K562 (cell line): ENCODE data around the gene SYT14. TPM values are rescaled to one million over a fixed set of nuclear protein-coding genes. Genes with fewer than 3 reads are reported as not detected.

ENCODE experiments used
- BCL6 ChIP-seq: fragments of 250-450 bp; sonication (Bioruptor Pico); IDR thresholded peaks from 2 replicates; pipeline ENCODE4 v1.4.0; 2020
- GATA2 ChIP-seq: sonication (generic); formaldehyde crosslinking; IDR thresholded peaks from 2 replicates; pipeline ENCODE4 v1.4.0; 2020; ENCODE audit warnings: mild to moderate bottlenecking, missing genetic modification reagents
- HMGN3 ChIP-seq: IDR thresholded peaks from 2 replicates; pipeline ENCODE4 v1.6.1; 2011; ENCODE audit warnings: borderline replicate concordance, low read depth, mild to moderate bottlenecking, mixed read lengths, low read length; ENCODE audit not compliant: insufficient read length; ENCODE audit errors: extremely low read depth
- MECOM ChIP-seq: fragments of 250-450 bp; sonication (Bioruptor Pico); IDR thresholded peaks from 2 replicates; pipeline ENCODE4 v1.8.0; 2022; ENCODE audit warnings: inconsistent platforms
- MEF2A ChIP-seq: IDR thresholded peaks from 2 replicates; pipeline ENCODE4 v1.6.1; 2011; ENCODE audit warnings: low read depth, mild to moderate bottlenecking, low read length, moderate library complexity; ENCODE audit not compliant: control insufficient read depth
- SOX6 ChIP-seq: fragments of 450-650 bp; IDR thresholded peaks from 2 replicates; pipeline ENCODE4 v1.6.1; 2014; ENCODE audit warnings: mild to moderate bottlenecking
- ZNF146 ChIP-seq: IDR thresholded peaks from one replicate; pipeline ENCODE4 v1.6.1; 2018; ENCODE audit warnings: missing compliant biosample characterization; ENCODE audit not compliant: unreplicated experiment
- polyA plus RNA-seq, 8 experiments: library from polyadenylated mRNA; depleted of rRNA in 4 of 8; stranded (reverse) in 5 of 8; unstranded in 3 of 8; fragments of >200 nt; fragmentation: Nextera tagmentation in 2 of 8; fragmentation: Illumina TruSeq in 1 of 8; extraction: Ambion mirVana in 2 of 8; extraction: Trizol in 1 of 8; gene quantifications; 2 replicates each; pipeline versions ENCODE4 v1.2.1 to v1.2.3, GENCODE V29; 2011 to 2014; ENCODE audit warnings: inconsistent platforms in 1 of 8, missing spikeins in 1 of 8
- total RNA-seq, 7 experiments: library from RNA; depleted of rRNA in 6 of 7; stranded (reverse); fragments of >200 nt in 6 of 7; fragmentation: Illumina TruSeq in 2 of 7; extraction: Trizol in 2 of 7; gene quantifications; 2 replicates each; pipeline versions ENCODE4 v1.2.1 to v1.2.3, GENCODE V29; 2011 to 2021; ENCODE audit warnings: low replicate concordance in 1 of 7
- TF ChIP-seq, protein P1 (sequence below): fragments of 250-450 bp; sonication (Bioruptor Pico); IDR thresholded peaks from 2 replicates; pipeline ENCODE4 v1.4.0; 2020
- TF ChIP-seq, protein P2 (sequence below): sonication (generic); formaldehyde crosslinking; IDR thresholded peaks from 2 replicates; pipeline ENCODE4 v1.8.0; 2022; ENCODE audit warnings: mild to moderate bottlenecking, missing genetic modification reagents

Gene SYT14
- total and polyA plus RNA-seq, 9 of the 15 experiments (the other 6 are each of a cell fraction or from before 2014, with no cell fraction given) = 0.01 to 0.04 TPM; not detected in 7

DNA sequence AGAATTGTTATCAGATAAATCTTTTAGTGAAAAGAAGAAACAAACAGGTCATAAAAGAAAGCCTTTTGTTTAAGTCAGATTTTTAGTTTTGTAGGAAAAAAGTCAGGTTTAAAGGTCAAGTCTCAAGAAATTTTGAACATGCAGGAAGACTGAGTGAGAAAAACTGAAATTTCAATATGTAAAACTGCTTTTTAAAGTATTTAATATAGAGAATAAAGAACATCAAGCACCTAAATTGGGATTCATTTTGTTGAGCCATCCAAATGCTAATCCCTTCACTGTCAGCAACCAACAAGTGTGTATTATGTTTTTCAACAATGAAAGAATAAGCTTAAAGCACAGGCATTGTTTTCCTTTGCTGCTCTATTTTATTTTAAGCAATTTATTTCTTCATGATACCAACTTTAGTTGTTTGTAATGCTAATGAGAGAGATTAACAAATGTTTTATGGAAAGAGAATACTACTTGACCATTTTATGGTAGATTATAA, 179.7 kb downstream of the SYT14 start (continued):
- TF ChIP-seq HMGN3 (no peak), ZNF146 (CRISPR knock-in tag) (no peak), GATA2 (CRISPR knock-in tag) (no peak), BCL6 (CRISPR knock-in tag) (no peak), MECOM (no peak), SOX6 (no peak), MEF2A (no peak)
- TF ChIP-seq, protein P1, sequence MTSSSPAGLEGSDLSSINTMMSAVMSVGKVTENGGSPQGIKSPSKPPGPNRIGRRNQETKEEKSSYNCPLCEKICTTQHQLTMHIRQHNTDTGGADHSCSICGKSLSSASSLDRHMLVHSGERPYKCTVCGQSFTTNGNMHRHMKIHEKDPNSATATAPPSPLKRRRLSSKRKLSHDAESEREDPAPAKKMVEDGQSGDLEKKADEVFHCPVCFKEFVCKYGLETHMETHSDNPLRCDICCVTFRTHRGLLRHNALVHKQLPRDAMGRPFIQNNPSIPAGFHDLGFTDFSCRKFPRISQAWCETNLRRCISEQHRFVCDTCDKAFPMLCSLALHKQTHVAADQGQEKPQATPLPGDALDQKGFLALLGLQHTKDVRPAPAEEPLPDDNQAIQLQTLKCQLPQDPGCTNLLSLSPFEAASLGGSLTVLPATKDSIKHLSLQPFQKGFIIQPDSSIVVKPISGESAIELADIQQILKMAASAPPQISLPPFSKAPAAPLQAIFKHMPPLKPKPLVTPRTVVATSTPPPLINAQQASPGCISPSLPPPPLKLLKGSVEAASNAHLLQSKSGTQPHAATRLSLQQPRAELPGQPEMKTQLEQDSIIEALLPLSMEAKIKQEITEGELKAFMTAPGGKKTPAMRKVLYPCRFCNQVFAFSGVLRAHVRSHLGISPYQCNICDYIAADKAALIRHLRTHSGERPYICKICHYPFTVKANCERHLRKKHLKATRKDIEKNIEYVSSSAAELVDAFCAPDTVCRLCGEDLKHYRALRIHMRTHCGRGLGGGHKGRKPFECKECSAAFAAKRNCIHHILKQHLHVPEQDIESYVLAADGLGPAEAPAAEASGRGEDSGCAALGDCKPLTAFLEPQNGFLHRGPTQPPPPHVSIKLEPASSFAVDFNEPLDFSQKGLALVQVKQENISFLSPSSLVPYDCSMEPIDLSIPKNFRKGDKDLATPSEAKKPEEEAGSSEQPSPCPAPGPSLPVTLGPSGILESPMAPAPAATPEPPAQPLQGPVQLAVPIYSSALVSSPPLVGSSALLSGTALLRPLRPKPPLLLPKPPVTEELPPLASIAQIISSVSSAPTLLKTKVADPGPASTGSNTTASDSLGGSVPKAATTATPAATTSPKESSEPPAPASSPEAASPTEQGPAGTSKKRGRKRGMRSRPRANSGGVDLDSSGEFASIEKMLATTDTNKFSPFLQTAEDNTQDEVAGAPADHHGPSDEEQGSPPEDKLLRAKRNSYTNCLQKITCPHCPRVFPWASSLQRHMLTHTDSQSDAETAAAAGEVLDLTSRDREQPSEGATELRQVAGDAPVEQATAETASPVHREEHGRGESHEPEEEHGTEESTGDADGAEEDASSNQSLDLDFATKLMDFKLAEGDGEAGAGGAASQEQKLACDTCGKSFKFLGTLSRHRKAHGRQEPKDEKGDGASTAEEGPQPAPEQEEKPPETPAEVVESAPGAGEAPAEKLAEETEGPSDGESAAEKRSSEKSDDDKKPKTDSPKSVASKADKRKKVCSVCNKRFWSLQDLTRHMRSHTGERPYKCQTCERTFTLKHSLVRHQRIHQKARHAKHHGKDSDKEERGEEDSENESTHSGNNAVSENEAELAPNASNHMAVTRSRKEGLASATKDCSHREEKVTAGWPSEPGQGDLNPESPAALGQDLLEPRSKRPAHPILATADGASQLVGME (CRISPR knock-in tag) = no peak
- TF ChIP-seq, protein P2, sequence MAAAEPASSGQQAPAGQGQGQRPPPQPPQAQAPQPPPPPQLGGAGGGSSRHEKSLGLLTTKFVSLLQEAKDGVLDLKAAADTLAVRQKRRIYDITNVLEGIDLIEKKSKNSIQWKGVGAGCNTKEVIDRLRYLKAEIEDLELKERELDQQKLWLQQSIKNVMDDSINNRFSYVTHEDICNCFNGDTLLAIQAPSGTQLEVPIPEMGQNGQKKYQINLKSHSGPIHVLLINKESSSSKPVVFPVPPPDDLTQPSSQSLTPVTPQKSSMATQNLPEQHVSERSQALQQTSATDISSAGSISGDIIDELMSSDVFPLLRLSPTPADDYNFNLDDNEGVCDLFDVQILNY (CRISPR knock-in tag) = no peak
